EL (cell line): Measurements from ENCODE around the gene IWS1.
"Not testable (repeated sequence)": the region's sequence is repeated elsewhere in the genome, so short reads cannot be mapped to it uniquely, and the experiment has no call there.

Source experiments
- DNase-seq: peaks from one replicate; pipeline ENCODE4 v3.0.0-alpha.2; 2016

IWS1 gene

GRCh38 chr2:127560201-127560930 is 34.1 kb upstream of the IWS1 start:
- DNase-seq, result no peak

- DNase-seq, result no peak
Observed at GRCh38 chr2:127559454-127559853, 33.2 kb upstream of the IWS1 start.

- no peak for DNase-seq
Observed at GRCh38 chr2:127558911-127559310, 32.6 kb upstream of the IWS1 start.

GRCh38 chr2:127552846-127553245 is 26.6 kb upstream of the IWS1 start:
- no peak for DNase-seq

GRCh38 chr2:127552336-127552735 is 26.0 kb upstream of the IWS1 start:
- no peak for DNase-seq

- DNase-seq, result no peak
Observed at GRCh38 chr2:127551221-127551930, 25.1 kb upstream of the IWS1 start.

GRCh38 chr2:127546797-127547196 is 20.5 kb upstream of the IWS1 start:
- no peak for DNase-seq

- no peak for DNase-seq
Observed at GRCh38 chr2:127545796-127546195, 19.5 kb upstream of the IWS1 start.

- no peak for DNase-seq
Observed at GRCh38 chr2:127545189-127545588, 18.9 kb upstream of the IWS1 start.

GRCh38 chr2:127543013-127543501 is 16.8 kb upstream of the IWS1 start:
- DNase-seq, result not testable (repeated sequence)

GRCh38 chr2:127542231-127542630 is 15.9 kb upstream of the IWS1 start:
- no peak for DNase-seq

- no peak for DNase-seq
Observed at GRCh38 chr2:127541809-127542208, 15.5 kb upstream of the IWS1 start.

GRCh38 chr2:127537644-127538043 is 11.4 kb upstream of the IWS1 start:
- no peak for DNase-seq

GRCh38 chr2:127536707-127537541 is 10.6 kb upstream of the IWS1 start:
- DNase-seq, result no peak

- no peak for DNase-seq
Observed at GRCh38 chr2:127535918-127536317, 9.6 kb upstream of the IWS1 start.

GRCh38 chr2:127535422-127535901 is 9.2 kb upstream of the IWS1 start, which contains the start of gene MYO7B:
TSS of gene MYO7B (plus strand) at chr2:127535683. CDS start at chr2:127559723, 24,040 bp downstream.
- no peak for DNase-seq

GRCh38 chr2:127532296-127532695 is 6.0 kb upstream of the IWS1 start:
- no peak for DNase-seq

- peak; percentile 75 for DNase-seq
Observed at GRCh38 chr2:127531221-127531648, 4.9 kb upstream of the IWS1 start.

GRCh38 chr2:127530245-127531140 is 4.2 kb upstream of the IWS1 start:
- peak; percentile 69 for DNase-seq

GRCh38 chr2:127529416-127529815 is 3.1 kb upstream of the IWS1 start:
- peak; percentile 27 for DNase-seq

GRCh38 chr2:127528487-127528886 is 2.2 kb upstream of the IWS1 start:
- DNase-seq, result no peak
